ENCODE measurements around the gene PTPRB.
A peak's percentile ranks its signal among the peaks of the same experiment; 100 is the strongest.

PTPRB gene

DNA sequence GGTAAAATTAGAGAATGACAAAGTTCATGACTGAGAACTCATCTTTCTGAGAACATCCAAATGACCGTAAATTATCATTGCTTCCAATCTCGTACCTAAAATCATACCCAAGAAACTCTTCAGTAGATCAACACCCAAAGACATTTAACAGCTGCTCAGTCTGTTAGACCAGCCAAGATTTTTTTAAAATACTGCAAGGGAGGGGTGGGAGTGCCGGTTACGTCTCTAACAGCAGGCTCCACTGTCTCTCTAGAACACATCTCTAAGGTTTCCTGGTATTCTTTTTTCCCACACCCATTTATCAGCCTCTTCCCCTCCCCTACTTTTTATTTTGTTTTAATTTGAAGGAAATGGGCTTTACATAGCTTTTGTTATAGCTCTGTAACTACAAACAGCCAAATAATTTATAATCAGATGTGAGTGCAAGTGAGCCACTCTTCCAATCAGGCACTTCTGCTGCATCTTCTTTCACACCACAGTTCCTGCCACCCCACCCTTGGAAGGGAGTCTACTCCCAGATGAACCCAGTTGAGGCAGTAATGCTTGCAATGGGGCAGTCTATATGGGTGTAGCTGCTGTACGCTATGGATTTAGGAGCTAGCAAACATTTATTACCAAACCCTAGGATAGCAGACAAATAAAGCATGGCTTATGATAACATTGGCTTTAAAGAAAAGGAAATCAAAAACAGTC is 21.9 kb downstream of the PTPRB start:
- no peak overlapping the region for H3K4me3 ChIP-seq (ENCODE audit: low read length)
- TF ChIP-seq CTCF (conservative IDR thresholded peaks at IDR 0.05; ENCODE audit: low read length): no peak
- no peak for DNase-seq (ENCODE audit: low read depth)

- peak; percentile 39 for DNase-seq (ENCODE audit: low read depth)
- no peak for TF ChIP-seq CTCF (conservative IDR thresholded peaks at IDR 0.05; ENCODE audit: low read length)
- H3K4me3 ChIP-seq (ENCODE audit: low read length): peak overlapping the region; percentile 63
Observed at GRCh38 chr12:70609739-70610491, 27.3 kb downstream of the PTPRB start.

DNA sequence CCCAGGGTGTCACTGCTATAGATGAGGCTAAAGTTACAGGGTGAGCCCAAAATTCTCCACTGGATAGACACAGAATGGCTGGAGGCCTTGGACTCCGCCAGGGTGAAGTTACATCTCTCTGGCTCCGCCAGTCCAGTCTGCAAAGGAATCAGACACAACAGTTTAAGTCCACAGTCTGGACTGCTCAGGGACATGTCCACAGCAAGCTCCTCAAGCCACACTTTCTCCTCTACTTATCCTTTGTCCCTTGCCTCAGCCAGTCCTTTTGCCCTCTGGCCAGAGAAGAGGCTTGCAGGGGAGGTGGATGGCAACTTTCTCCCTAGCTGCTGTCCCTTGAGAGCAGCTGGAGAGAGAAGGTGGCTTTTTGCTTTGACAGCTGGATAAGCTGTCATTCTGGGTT is 28.0 kb downstream of the PTPRB start:
- no peak for TF ChIP-seq CTCF (conservative IDR thresholded peaks at IDR 0.05; ENCODE audit: low read length)
- peak overlapping the region; percentile 63 for H3K4me3 ChIP-seq (ENCODE audit: low read length)
- peak; percentile 6 for DNase-seq (ENCODE audit: low read depth)

DNA sequence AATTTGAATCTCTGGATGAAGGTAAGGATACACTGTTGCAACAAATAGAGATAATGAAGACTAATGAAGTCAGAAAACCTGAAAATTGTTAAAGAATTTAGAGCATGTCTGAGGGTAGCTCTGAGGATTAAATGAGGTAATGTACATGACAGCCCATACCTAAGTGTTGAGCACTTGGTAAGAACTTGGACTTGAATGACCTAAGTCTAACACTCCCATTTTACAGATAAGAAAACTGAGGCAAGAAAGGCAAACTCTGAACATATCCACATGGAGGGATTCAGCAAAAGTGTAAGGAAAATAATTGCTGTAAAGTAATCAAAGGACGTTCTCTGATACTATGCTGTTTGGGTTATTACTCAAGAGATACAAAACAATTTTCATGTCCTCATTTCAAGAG is 29.0 kb downstream of the PTPRB start:
- peak; percentile 7 for DNase-seq (ENCODE audit: low read depth)
- TF ChIP-seq CTCF (conservative IDR thresholded peaks at IDR 0.05; ENCODE audit: low read length): no peak
- H3K4me3 ChIP-seq (ENCODE audit: low read length): no peak overlapping the region

- no peak overlapping the region for H3K4me3 ChIP-seq (ENCODE audit: low read length)
- no peak for TF ChIP-seq CTCF (conservative IDR thresholded peaks at IDR 0.05; ENCODE audit: low read length)
- DNase-seq (ENCODE audit: low read depth): no peak
Observed at GRCh38 chr12:70607107-70607506, 30.1 kb downstream of the PTPRB start.

DNA sequence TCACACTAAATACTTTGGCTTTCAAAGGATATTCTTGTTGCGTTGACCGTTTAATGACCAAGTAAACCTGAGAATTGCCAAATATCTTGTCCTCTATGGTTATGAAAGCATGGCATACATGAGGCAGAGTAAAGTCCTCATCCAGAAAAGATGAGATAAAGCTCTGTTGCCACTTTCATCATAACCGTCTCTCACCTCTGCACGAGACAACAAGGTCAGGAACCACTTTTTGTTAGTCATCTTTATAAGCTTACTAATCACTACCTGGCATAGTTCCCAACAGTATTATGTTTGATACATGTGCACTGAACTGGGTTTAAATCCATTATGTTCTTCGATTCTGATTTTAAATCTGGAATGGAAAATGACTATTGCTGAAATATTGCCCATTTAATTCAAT is 31.3 kb downstream of the PTPRB start:
- no peak for DNase-seq (ENCODE audit: low read depth)
- TF ChIP-seq CTCF (conservative IDR thresholded peaks at IDR 0.05; ENCODE audit: low read length): no peak
- H3K4me3 ChIP-seq (ENCODE audit: low read length): no peak overlapping the region

DNA sequence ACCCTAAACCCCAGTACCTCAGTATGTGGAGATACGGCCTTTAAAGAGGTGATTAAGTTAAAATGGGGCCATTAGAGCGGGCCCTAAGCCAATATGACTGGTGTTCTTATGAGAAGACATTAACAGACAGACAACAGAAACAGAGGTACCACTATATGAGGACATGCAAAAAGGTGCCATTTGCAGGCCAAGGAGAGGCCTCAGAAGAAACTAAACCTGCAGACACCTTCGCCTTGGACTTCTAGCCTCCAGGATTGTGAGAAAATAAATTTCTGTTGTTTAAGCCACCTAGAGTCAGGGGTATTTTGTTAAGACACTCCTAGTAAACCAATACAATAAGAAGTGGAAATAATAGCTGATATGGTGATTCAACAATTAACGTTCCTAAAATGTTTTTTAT is 32.6 kb downstream of the PTPRB start:
- TF ChIP-seq CTCF (conservative IDR thresholded peaks at IDR 0.05; ENCODE audit: low read length): no peak
- no peak overlapping the region for H3K4me3 ChIP-seq (ENCODE audit: low read length)
- DNase-seq (ENCODE audit: low read depth): no peak
